Upper lobe of right lung (tissue), 1 donor: ENCODE data around the gene ARHGAP22. TPM values are rescaled to one million over a fixed set of nuclear protein-coding genes. Genes with fewer than 3 reads are reported as not detected.

Source experiments
- ATAC-seq: fragments of 200-7000 bp; cut with Tn5 transposase; one replicate; pipeline ENCODE4 v1.9.1; 2020; ENCODE audit warnings: mild to moderate bottlenecking, moderate library complexity
- DNase-seq: peaks from one replicate; pipeline ENCODE4 v3.0.0-alpha.2; 2020
- H3K27ac ChIP-seq: fragments of 200-600 bp; one replicate; pipeline ENCODE4 v1.8.0; 2022
- H3K27me3 ChIP-seq: fragments of 200-600 bp; one replicate; pipeline ENCODE4 v1.8.0; 2022; ENCODE audit warnings: mild to moderate bottlenecking
- H3K36me3 ChIP-seq: fragments of 200-600 bp; one replicate; pipeline ENCODE4 v1.8.0; 2022
- H3K4me1 ChIP-seq: fragments of 200-600 bp; one replicate; pipeline ENCODE4 v1.8.0; 2022
- H3K4me3 ChIP-seq: fragments of 200-600 bp; one replicate; pipeline ENCODE4 v1.8.0; 2022; ENCODE audit warnings: mild to moderate bottlenecking
- H3K9me3 ChIP-seq: fragments of 200-600 bp; one replicate; pipeline ENCODE4 v1.8.0; 2022
- CTCF ChIP-seq: fragments of 200-600 bp; IDR thresholded peaks from one replicate; pipeline ENCODE4 v1.8.0; 2022; ENCODE audit warnings: antibody characterized with exemption
- intact Hi-C: fragments of 100-400 bp; cut with DNase I; formaldehyde crosslinking; loops from one replicate; pipeline ENCODE4 v1.11.0; 2022
- total RNA-seq: library from RNA; stranded (reverse); fragmentation: NEBNext Ultra II Directional; extraction: Animal tissue kit (Norgen Biotek cat#: 25700); gene quantifications from one replicate; pipeline ENCODE4 v1.2.1, GENCODE V29; 2021
- donor health status: DM: no; HTN: yes; CAD: no; lungs with severe emphysema.

Gene ARHGAP22
- total RNA-seq, 1 donor from 2014 or later: 6.8 TPM

GRCh38 chr10:48600645-48601505 lies 4.0 kb downstream of the ARHGAP22 start:
- Histone ChIP-seq H3K27ac (no peak overlapping the region), H3K9me3 (no peaks in the 10 kb centered on the region), H3K4me1 (peaks cover 4% of the 10 kb centered on the region), H3K27me3 (no peaks in the 10 kb centered on the region), H3K36me3 (no peaks in the 10 kb centered on the region), H3K4me3 (no peak overlapping the region)
- ATAC-seq (no peak), DNase-seq (no peak)
- intact Hi-C loops: no loop called here
- TF ChIP-seq CTCF: no peak

GRCh38 chr10:48599830-48600134 lies 5.1 kb downstream of the ARHGAP22 start:
- Histone ChIP-seq H3K9me3 (no peaks in the 10 kb centered on the region), H3K4me3 (no peak overlapping the region), H3K27ac (no peak overlapping the region), H3K27me3 (no peaks in the 10 kb centered on the region), H3K36me3 (no peaks in the 10 kb centered on the region), H3K4me1 (no peaks in the 10 kb centered on the region)
- no peak for DNase-seq
- no peak for ATAC-seq
- intact Hi-C loops: no loop called here
- no peak for TF ChIP-seq CTCF

- H3K4me1 ChIP-seq: no peaks in the 10 kb centered on the region
- H3K9me3 ChIP-seq: no peaks in the 10 kb centered on the region
- H3K27me3 ChIP-seq: no peaks in the 10 kb centered on the region
- H3K4me3 ChIP-seq: no peak overlapping the region
- TF ChIP-seq CTCF: no peak
- H3K36me3 ChIP-seq: no peaks in the 10 kb centered on the region
- no peak for ATAC-seq
- DNase-seq: no peak
- no peak overlapping the region for H3K27ac ChIP-seq
- intact Hi-C loops: no loop called here
Measured at GRCh38 chr10:48598936-48599829, 5.7 kb downstream of the ARHGAP22 start.

GRCh38 chr10:48598243-48598935 lies 6.5 kb downstream of the ARHGAP22 start:
- intact Hi-C loops: no loop called here
- TF ChIP-seq CTCF: no peak
- Histone ChIP-seq H3K9me3 (no peaks in the 10 kb centered on the region), H3K27ac (no peak overlapping the region), H3K4me3 (no peak overlapping the region), H3K4me1 (no peaks in the 10 kb centered on the region), H3K27me3 (no peaks in the 10 kb centered on the region), H3K36me3 (no peaks in the 10 kb centered on the region)
- ATAC-seq: no peak
- no peak for DNase-seq

GRCh38 chr10:48595539-48595932 lies 9.3 kb downstream of the ARHGAP22 start:
- ATAC-seq: no peak
- no peaks in the 10 kb centered on the region for H3K36me3 ChIP-seq
- H3K4me3 ChIP-seq: no peak overlapping the region
- no peak overlapping the region for H3K27ac ChIP-seq
- no peaks in the 10 kb centered on the region for H3K4me1 ChIP-seq
- no peaks in the 10 kb centered on the region for H3K9me3 ChIP-seq
- intact Hi-C loops: no loop called here
- H3K27me3 ChIP-seq: no peaks in the 10 kb centered on the region
- no peak for DNase-seq
- no peak for TF ChIP-seq CTCF
